IMR-90 (cell line): ENCODE measurements around the gene TNFRSF25. TPM values are rescaled to one million over a fixed set of nuclear protein-coding genes. Genes with fewer than 3 reads are reported as not detected.

ENCODE experiments used
- ATAC-seq: fragments of 200-7000 bp; cut with Tn5 transposase; 2 replicates; pipeline ENCODE4 v1.9.1; 2020; ENCODE audit warnings: low read depth, mild to moderate bottlenecking, moderate library complexity
- BruUV-seq: library from RNA; stranded (reverse); fragments of 400-500 nt; replicated peaks from 2 replicates; lab custom pipeline; 2021; lab: Mats Ljungman, UMichigan
- CTCF ChIA-PET: fragments of 300-600 bp; formaldehyde crosslinking; extraction: SDS; loops from one replicate; lab custom pipeline; 2021; ENCODE audit warnings: antibody characterized with exemption; lab: Yijun Ruan, JAX
- POLR2A ChIA-PET: fragments of 300-600 bp; sonication (Branson Sonifier 250); formaldehyde crosslinking; loops from one replicate; lab custom pipeline; 2022; ENCODE audit warnings: antibody characterized with exemption; ENCODE audit not compliant: unreplicated experiment; lab: Charles Lee
- DNase-seq: peaks from one replicate; pipeline ENCODE4 v3.0.0; 2013
- H2AFZ ChIP-seq: replicated peaks from 2 replicates; pipeline ENCODE3; 2013; ENCODE audit warnings: low read length, mild to moderate bottlenecking; ENCODE audit not compliant: poor library complexity
- H2AK5ac ChIP-seq: 2 replicates; pipeline ENCODE4 v1.6.1; 2013; ENCODE audit warnings: low read depth, low read length, inconsistent platforms
- H2AK9ac ChIP-seq: replicated peaks from 2 replicates; pipeline ENCODE3; 2013; ENCODE audit warnings: mild to moderate bottlenecking, low read depth, low read length, moderate library complexity; ENCODE audit not compliant: poor library complexity
- H2BK120ac ChIP-seq: 2 replicates; pipeline ENCODE4 v1.6.1; 2013; ENCODE audit warnings: low read depth, low read length, inconsistent platforms
- H2BK15ac ChIP-seq: 3 replicates; pipeline ENCODE4 v1.6.1; 2013; ENCODE audit warnings: low read depth, low read length, inconsistent platforms
- H2BK20ac ChIP-seq: 2 replicates; pipeline ENCODE4 v1.6.1; 2013; ENCODE audit warnings: low read depth, mild to moderate bottlenecking, inconsistent platforms, low read length, moderate library complexity
- H2BK5ac ChIP-seq: 2 replicates; pipeline ENCODE4 v1.6.1; 2013; ENCODE audit warnings: mild to moderate bottlenecking, low read depth, low read length, inconsistent platforms; ENCODE audit not compliant: poor library complexity, severe bottlenecking
- H3K14ac ChIP-seq: replicated peaks from 2 replicates; pipeline ENCODE4 v1.6.1; 2013; ENCODE audit warnings: low read depth, low read length, inconsistent platforms
- H3K18ac ChIP-seq: 2 replicates; pipeline ENCODE4 v1.6.1; 2013; ENCODE audit warnings: low read depth, low read length, control low read depth
- H3K23ac ChIP-seq: 2 replicates; pipeline ENCODE4 v1.6.1; 2013; ENCODE audit warnings: low read depth, low read length, inconsistent platforms
- H3K27ac ChIP-seq: 2 replicates; pipeline ENCODE4 v1.5.1; 2013; ENCODE audit warnings: mild to moderate bottlenecking, control low read depth, low read length; ENCODE audit not compliant: insufficient read depth
- H3K27me3 ChIP-seq: 2 replicates; pipeline ENCODE4 v1.6.1; 2013; ENCODE audit warnings: low read length; ENCODE audit not compliant: control insufficient read depth, insufficient read depth
- H3K36me3 ChIP-seq: 2 replicates; pipeline ENCODE4 v1.6.1; 2013; ENCODE audit warnings: low read length, mixed read lengths; ENCODE audit not compliant: control insufficient read depth, insufficient read depth
- H3K4ac ChIP-seq: 2 replicates; pipeline ENCODE4 v1.6.1; 2013; ENCODE audit warnings: low read depth, low read length, inconsistent platforms
- H3K4me1 ChIP-seq: 2 replicates; pipeline ENCODE4 v1.6.1; 2013; ENCODE audit warnings: low read length, mixed read lengths; ENCODE audit not compliant: control insufficient read depth, insufficient read depth
- H3K4me2 ChIP-seq: 2 replicates; pipeline ENCODE4 v1.6.1; 2013; ENCODE audit warnings: low read depth, mild to moderate bottlenecking, control low read depth, low read length, moderate library complexity
- H3K4me3 ChIP-seq: 2 replicates; pipeline ENCODE4 v1.5.1; 2013; ENCODE audit warnings: low read depth, mild to moderate bottlenecking, control low read depth, low read length, moderate library complexity; ENCODE audit not compliant: insufficient read depth
- H3K56ac ChIP-seq: 2 replicates; pipeline ENCODE4 v1.6.1; 2013; ENCODE audit warnings: low read length, inconsistent platforms; ENCODE audit not compliant: insufficient read depth; ENCODE audit errors: extremely low read depth
- H3K79me1 ChIP-seq, 2 experiments: 2 replicates each; pipeline ENCODE4 v1.6.1; 2013; ENCODE audit warnings: low read length in 2 of 2, inconsistent platforms in 1 of 2, low read depth in 1 of 2
- H3K9ac ChIP-seq: 2 replicates; pipeline ENCODE4 v1.6.1; 2013; ENCODE audit warnings: low read depth, low read length, control low read depth
- H3K9me1 ChIP-seq: 2 replicates; pipeline ENCODE4 v1.6.1; 2013; ENCODE audit warnings: low read length, inconsistent platforms; ENCODE audit not compliant: insufficient read depth
- H3K9me3 ChIP-seq: 2 replicates; pipeline ENCODE4 v1.6.1; 2013; ENCODE audit warnings: low read length; ENCODE audit not compliant: control insufficient read depth, insufficient read depth
- H4K20me1 ChIP-seq: 2 replicates; pipeline ENCODE4 v1.6.1; 2013; ENCODE audit warnings: low read length, inconsistent platforms; ENCODE audit not compliant: insufficient read depth
- H4K5ac ChIP-seq: 2 replicates; pipeline ENCODE4 v1.6.1; 2013; ENCODE audit warnings: mild to moderate bottlenecking, low read depth, low read length, control low read depth
- H4K8ac ChIP-seq, 2 experiments: 2 replicates each; pipeline ENCODE4 v1.6.1; 2013; ENCODE audit warnings: low read depth in 2 of 2, low read length in 2 of 2, control low read depth in 1 of 2, inconsistent platforms in 1 of 2
- H4K91ac ChIP-seq: 2 replicates; pipeline ENCODE4 v1.6.1; 2013; ENCODE audit warnings: low read depth, low read length, inconsistent platforms; ENCODE audit not compliant: insufficient read depth
- BHLHE40 ChIP-seq: fragments of 150-350 bp; IDR thresholded peaks from 2 replicates; pipeline ENCODE4 v1.6.1; 2016; ENCODE audit warnings: mild to moderate bottlenecking, low read depth, low read length
- CEBPB ChIP-seq: IDR thresholded peaks from 2 replicates; pipeline ENCODE4 v1.6.1; 2012; ENCODE audit warnings: low read depth, low read length, improper control_type of control experiment
- CHD1 ChIP-seq: IDR thresholded peaks from 2 replicates; pipeline ENCODE4 v1.6.1; 2012; ENCODE audit warnings: low read depth, low read length, improper control_type of control experiment
- FOS ChIP-seq: fragments of 150-350 bp; IDR thresholded peaks from 2 replicates; pipeline ENCODE4 v1.6.1; 2016; ENCODE audit warnings: low read depth, low read length
- MAFK ChIP-seq: IDR thresholded peaks from 2 replicates; pipeline ENCODE4 v1.6.1; 2012; ENCODE audit warnings: low read depth, low read length, improper control_type of control experiment
- MAZ ChIP-seq: IDR thresholded peaks from 2 replicates; pipeline ENCODE4 v1.6.1; 2012; ENCODE audit warnings: low read depth, mild to moderate bottlenecking, low read length, improper control_type of control experiment, moderate library complexity, borderline replicate concordance
- MXI1 ChIP-seq: IDR thresholded peaks from 2 replicates; pipeline ENCODE4 v1.6.1; 2012; ENCODE audit warnings: low read depth, mild to moderate bottlenecking, low read length, moderate library complexity, borderline replicate concordance
- NFE2L2 ChIP-seq: fragments of 150-350 bp; IDR thresholded peaks from 2 replicates; pipeline ENCODE4 v1.6.1; 2016; ENCODE audit warnings: low read depth, mild to moderate bottlenecking, low read length
- POLR2A ChIP-seq: IDR thresholded peaks from 2 replicates; pipeline ENCODE4 v1.6.1; 2012; ENCODE audit warnings: mild to moderate bottlenecking, low read depth, low read length
- RAD21 ChIP-seq: IDR thresholded peaks from 2 replicates; pipeline ENCODE4 v1.6.1; 2012; ENCODE audit warnings: low read length, improper control_type of control experiment
- RCOR1 ChIP-seq: IDR thresholded peaks from 2 replicates; pipeline ENCODE4 v1.6.1; 2012; ENCODE audit warnings: mild to moderate bottlenecking, low read length, improper control_type of control experiment; ENCODE audit not compliant: insufficient replicate concordance
- RFX5 ChIP-seq: IDR thresholded peaks from 2 replicates; pipeline ENCODE4 v1.8.0; 2012; ENCODE audit warnings: low read depth, mild to moderate bottlenecking, low read length, moderate library complexity
- SMC3 ChIP-seq: fragments of 150-350 bp; IDR thresholded peaks from 2 replicates; pipeline ENCODE4 v1.6.1; 2016; ENCODE audit warnings: low read depth, mild to moderate bottlenecking, antibody characterized with exemption, low read length, moderate library complexity
- USF2 ChIP-seq: fragments of 150-350 bp; IDR thresholded peaks from 2 replicates; pipeline ENCODE4 v1.6.1; 2017; ENCODE audit warnings: mild to moderate bottlenecking, antibody characterized with exemption, low read length, low read depth
- WGBS, 2 experiments: methylation state at CpG; one replicate each; pipeline versions ENCODE4 v1.1.5 to v1.1.7; 2013; ENCODE audit warnings: missing lambda C conversion rate in 2 of 2; ENCODE audit not compliant: insufficient read length in 1 of 2; ENCODE audit errors: extremely low coverage in 2 of 2; 5-methylcytosine and 5-hydroxymethylcytosine counted together
- dilution Hi-C: fragments of 300-500 bp; cut with HindIII; formaldehyde crosslinking; loops from one replicate; pipeline ENCODE4 v1.14.3; 2018; ENCODE audit warnings: low sequenced_read_pairs; ENCODE audit not compliant: unreplicated experiment
- in situ Hi-C: fragments of 300-500 bp; cut with MboI; formaldehyde crosslinking; loops from 3 replicates; pipeline ENCODE4 v1.14.3; 2019; ENCODE audit warnings: low sequenced_read_pairs, inconsistent platforms, mixed read lengths
- intact Hi-C: fragments of 100-400 bp; cut with micrococcal nuclease; formaldehyde crosslinking; loops from 2 replicates; pipeline ENCODE4 v1.10.0; 2022
- polyA plus RNA-seq, 3 experiments: library from polyadenylated mRNA; depleted of rRNA; stranded (reverse); fragments of >200 nt; gene quantifications; 2 replicates each; pipeline ENCODE4 v1.2.3, GENCODE V29; 2012; ENCODE audit warnings: low replicate concordance in 1 of 3
- total RNA-seq: library from RNA; depleted of rRNA; stranded (reverse); fragments of >200 nt; gene quantifications from 2 replicates; pipeline ENCODE4 v1.2.3, GENCODE V29; 2012
- TF ChIP-seq, protein P1 (sequence below): fragments of 150-350 bp; IDR thresholded peaks from 2 replicates; pipeline ENCODE4 v1.6.1; 2016; ENCODE audit warnings: low read depth, mild to moderate bottlenecking, low read length, moderate library complexity, borderline replicate concordance
- TF ChIP-seq, protein P2 (sequence below): conservative IDR thresholded peaks from 2 replicates; pipeline ENCODE4 v1.5.1; 2012; ENCODE audit warnings: mild to moderate bottlenecking, low read depth, low read length, improper control_type of control experiment

The TNFRSF25 gene
- total and polyA plus RNA-seq, 2 of the 4 experiments (the other 2 are of a cell fraction) = 1.3 to 11.2 TPM

DNA sequence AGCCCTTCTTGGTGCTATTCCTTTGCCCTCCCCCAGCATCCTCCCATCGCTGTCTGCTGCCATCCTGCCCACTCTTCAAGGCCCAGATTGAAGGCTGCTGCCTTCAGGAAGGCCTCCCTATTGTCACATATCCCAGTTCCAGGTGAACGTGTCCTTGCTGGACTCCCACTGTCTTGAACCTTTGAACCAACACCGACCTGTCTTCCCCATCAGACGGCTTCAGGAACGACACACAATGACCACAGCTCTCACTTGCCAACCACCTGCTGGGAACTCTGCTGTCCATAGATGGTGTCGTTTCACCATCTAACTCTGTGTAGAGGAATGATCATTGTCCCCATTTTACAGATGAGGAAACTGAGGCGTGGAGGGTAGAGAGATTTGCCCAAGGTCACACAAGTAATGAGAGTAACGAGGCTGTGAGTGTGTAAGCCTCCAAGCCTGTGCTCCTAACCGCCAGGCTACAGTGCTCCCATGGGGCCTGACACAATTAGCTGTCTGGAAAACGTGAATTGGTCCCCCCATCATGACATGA is 35.4 kb upstream of the TNFRSF25 start:
- no peak for DNase-seq

More for the DNA sequence above, 35.4 kb upstream of the TNFRSF25 start:
- Histone ChIP-seq H3K9me1 (no peaks in the 10 kb centered on the region), H3K9me3 (no peaks in the 10 kb centered on the region), H2AK5ac (no peak overlapping the region; the same call in 1 of the 2 replicates), H3K56ac (no peak overlapping the region), H3K4me2 (no peak overlapping the region), H2AK9ac (no peak overlapping the region), H2BK15ac (no peak overlapping the region), H3K18ac (no peak overlapping the region), H2AFZ (peak overlapping the region; percentile 43), H3K23ac (no peak overlapping the region), H3K4me3 (no peak overlapping the region), H3K27ac (no peak overlapping the region), H2BK120ac (no peak overlapping the region), H4K91ac (no peak overlapping the region; the same call in 1 of the 2 replicates), H2BK20ac (no peak overlapping the region), H3K4ac (no peak overlapping the region), H4K8ac (no peak overlapping the region), H2BK5ac (no peak overlapping the region), H3K4me1 (peaks cover 4% of the 10 kb centered on the region), H3K79me1 (no peaks in the 10 kb centered on the region), H3K14ac (no peak overlapping the region), H3K9ac (no peak overlapping the region), H3K27me3 (peaks cover 7% of the 10 kb centered on the region), H4K20me1 (no peaks in the 10 kb centered on the region), H3K36me3 (no peaks in the 10 kb centered on the region), H4K5ac (no peak overlapping the region)
- 100% methylated on average over 3 of the region's 10 CpGs; no CpG with 5 or more reads in 1 of the 2 experiments for WGBS, 2 experiments
- intact Hi-C loops (no loop called here), dilution Hi-C loops (no loop called here), in situ Hi-C loops (no loop called here)
- no TSS peak for BruUV-seq
- TF ChIP-seq MAZ = no peak
- TF ChIP-seq BHLHE40 = no peak
- TF ChIP-seq NFE2L2 = no peak
- no peak for TF ChIP-seq USF2
- no peak for TF ChIP-seq CHD1
- no peak for TF ChIP-seq SMC3
- TF ChIP-seq CEBPB = no peak
- TF ChIP-seq, protein P1, sequence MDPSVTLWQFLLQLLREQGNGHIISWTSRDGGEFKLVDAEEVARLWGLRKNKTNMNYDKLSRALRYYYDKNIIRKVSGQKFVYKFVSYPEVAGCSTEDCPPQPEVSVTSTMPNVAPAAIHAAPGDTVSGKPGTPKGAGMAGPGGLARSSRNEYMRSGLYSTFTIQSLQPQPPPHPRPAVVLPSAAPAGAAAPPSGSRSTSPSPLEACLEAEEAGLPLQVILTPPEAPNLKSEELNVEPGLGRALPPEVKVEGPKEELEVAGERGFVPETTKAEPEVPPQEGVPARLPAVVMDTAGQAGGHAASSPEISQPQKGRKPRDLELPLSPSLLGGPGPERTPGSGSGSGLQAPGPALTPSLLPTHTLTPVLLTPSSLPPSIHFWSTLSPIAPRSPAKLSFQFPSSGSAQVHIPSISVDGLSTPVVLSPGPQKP = no peak
- TF ChIP-seq, protein P2, sequence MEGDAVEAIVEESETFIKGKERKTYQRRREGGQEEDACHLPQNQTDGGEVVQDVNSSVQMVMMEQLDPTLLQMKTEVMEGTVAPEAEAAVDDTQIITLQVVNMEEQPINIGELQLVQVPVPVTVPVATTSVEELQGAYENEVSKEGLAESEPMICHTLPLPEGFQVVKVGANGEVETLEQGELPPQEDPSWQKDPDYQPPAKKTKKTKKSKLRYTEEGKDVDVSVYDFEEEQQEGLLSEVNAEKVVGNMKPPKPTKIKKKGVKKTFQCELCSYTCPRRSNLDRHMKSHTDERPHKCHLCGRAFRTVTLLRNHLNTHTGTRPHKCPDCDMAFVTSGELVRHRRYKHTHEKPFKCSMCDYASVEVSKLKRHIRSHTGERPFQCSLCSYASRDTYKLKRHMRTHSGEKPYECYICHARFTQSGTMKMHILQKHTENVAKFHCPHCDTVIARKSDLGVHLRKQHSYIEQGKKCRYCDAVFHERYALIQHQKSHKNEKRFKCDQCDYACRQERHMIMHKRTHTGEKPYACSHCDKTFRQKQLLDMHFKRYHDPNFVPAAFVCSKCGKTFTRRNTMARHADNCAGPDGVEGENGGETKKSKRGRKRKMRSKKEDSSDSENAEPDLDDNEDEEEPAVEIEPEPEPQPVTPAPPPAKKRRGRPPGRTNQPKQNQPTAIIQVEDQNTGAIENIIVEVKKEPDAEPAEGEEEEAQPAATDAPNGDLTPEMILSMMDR = no peak
- TF ChIP-seq MAFK = no peak
- TF ChIP-seq RAD21 = no peak
- TF ChIP-seq RCOR1 = no peak
- TF ChIP-seq POLR2A = no peak
- no peak for TF ChIP-seq FOS
- TF ChIP-seq RFX5 = no peak
- TF ChIP-seq MXI1 = no peak
- no peak for ATAC-seq
- POLR2A ChIA-PET = no interaction called here
- CTCF ChIA-PET = interaction anchor here (0.6 kb wide), 1 partner anchor 21 kb away, joined by 4 read pairs; no protein-coding TSS in a partner anchor
